PC-9 (cell line): ENCODE results near the gene YPEL3. TPM values are rescaled to one million over a fixed set of nuclear protein-coding genes. Genes with fewer than 3 reads are reported as not detected.

Source experiments
- BruUV-seq: library from RNA; stranded (reverse); fragments of 400-500 nt; replicated peaks from 2 replicates; lab custom pipeline; 2021; lab: Mats Ljungman, UMichigan
- CTCF ChIA-PET: fragments of 300-600 bp; sonication (Branson Sonifier 250); formaldehyde crosslinking; loops from one replicate; lab custom pipeline; 2022; ENCODE audit warnings: antibody characterized with exemption; lab: Charles Lee
- POLR2A ChIA-PET: fragments of 300-600 bp; sonication (Branson Sonifier 250); formaldehyde crosslinking; loops from one replicate; lab custom pipeline; 2022; ENCODE audit warnings: antibody characterized with exemption; ENCODE audit not compliant: unreplicated experiment; lab: Charles Lee
- DNase-seq, 2 experiments: peaks; one replicate each; pipeline versions ENCODE4 v3.0.0 to v3.0.0-alpha.2; 2015 to 2022; ENCODE audit warnings: mixed read lengths in 1 of 2
- H2AFZ ChIP-seq: fragments of 200-600 bp; sonication (generic); 2 replicates; pipeline ENCODE4 v1.8.1; 2017; ENCODE audit warnings: antibody characterized with exemption
- H3F3A ChIP-seq: fragments of 200-600 bp; sonication (generic); 2 replicates; pipeline ENCODE4 v1.8.1; 2017; ENCODE audit warnings: antibody characterized with exemption, mild to moderate bottlenecking, low read depth; ENCODE audit not compliant: insufficient read depth
- H3K27ac ChIP-seq: fragments of 200-600 bp; sonication (generic); 2 replicates; pipeline ENCODE4 v1.6.1; 2016; ENCODE audit warnings: mixed run types
- H3K27me3 ChIP-seq: fragments of 200-600 bp; sonication (generic); 2 replicates; pipeline ENCODE4 v1.6.1; 2016; ENCODE audit warnings: low read depth, mixed run types; ENCODE audit not compliant: insufficient read depth
- H3K36me3 ChIP-seq: fragments of 200-600 bp; sonication (generic); 2 replicates; pipeline ENCODE4 v1.6.1; 2016; ENCODE audit warnings: low read depth, mixed run types
- H3K4me1 ChIP-seq: fragments of 200-600 bp; sonication (generic); replicated peaks from 2 replicates; pipeline ENCODE4 v1.6.1; 2016; ENCODE audit warnings: mixed run types; ENCODE audit not compliant: insufficient read depth
- H3K4me2 ChIP-seq: fragments of 200-600 bp; sonication (generic); 2 replicates; pipeline ENCODE4 v1.6.1; 2017; ENCODE audit warnings: mixed run types
- H3K4me3 ChIP-seq: fragments of 200-600 bp; sonication (generic); 2 replicates; pipeline ENCODE4 v1.6.1; 2016; ENCODE audit warnings: mixed run types
- H3K79me2 ChIP-seq: fragments of 200-600 bp; sonication (generic); 2 replicates; pipeline ENCODE4 v1.6.1; 2017; ENCODE audit warnings: low read depth, mixed run types
- H3K9me2 ChIP-seq: fragments of 200-600 bp; sonication (generic); 2 replicates; pipeline ENCODE4 v1.8.1; 2017; ENCODE audit warnings: mild to moderate bottlenecking; ENCODE audit not compliant: insufficient read depth
- H3K9me3 ChIP-seq: fragments of 200-600 bp; sonication (generic); 2 replicates; pipeline ENCODE4 v1.8.1; 2016; ENCODE audit warnings: low read depth; ENCODE audit not compliant: insufficient read depth
- H4K20me1 ChIP-seq: fragments of 200-600 bp; sonication (generic); 2 replicates; pipeline ENCODE4 v1.8.1; 2017; ENCODE audit not compliant: insufficient read depth
- EZH2 ChIP-seq: fragments of 200-600 bp; sonication (generic); IDR thresholded peaks from 2 replicates; pipeline ENCODE4 v1.8.0; 2017; ENCODE audit warnings: antibody characterized with exemption, low read depth
- intact Hi-C: fragments of 100-400 bp; cut with micrococcal nuclease; formaldehyde crosslinking; loops from one replicate; pipeline ENCODE4 v1.10.0; 2022; ENCODE audit not compliant: unreplicated experiment
- total RNA-seq: library from RNA; stranded (reverse); gene quantifications from 2 replicates; pipeline ENCODE4 v1.2.3, GENCODE V29; 2021
- TF ChIP-seq, protein P1 (sequence below): fragments of 200-600 bp; sonication (generic); conservative IDR thresholded peaks from 2 replicates; pipeline ENCODE4 v1.6.1; 2017; ENCODE audit warnings: mixed run types, antibody characterized with exemption, mild to moderate bottlenecking, moderate library complexity

YPEL3 gene
- total RNA-seq, 1 experiment from 2014 or later = 129 TPM

DNA sequence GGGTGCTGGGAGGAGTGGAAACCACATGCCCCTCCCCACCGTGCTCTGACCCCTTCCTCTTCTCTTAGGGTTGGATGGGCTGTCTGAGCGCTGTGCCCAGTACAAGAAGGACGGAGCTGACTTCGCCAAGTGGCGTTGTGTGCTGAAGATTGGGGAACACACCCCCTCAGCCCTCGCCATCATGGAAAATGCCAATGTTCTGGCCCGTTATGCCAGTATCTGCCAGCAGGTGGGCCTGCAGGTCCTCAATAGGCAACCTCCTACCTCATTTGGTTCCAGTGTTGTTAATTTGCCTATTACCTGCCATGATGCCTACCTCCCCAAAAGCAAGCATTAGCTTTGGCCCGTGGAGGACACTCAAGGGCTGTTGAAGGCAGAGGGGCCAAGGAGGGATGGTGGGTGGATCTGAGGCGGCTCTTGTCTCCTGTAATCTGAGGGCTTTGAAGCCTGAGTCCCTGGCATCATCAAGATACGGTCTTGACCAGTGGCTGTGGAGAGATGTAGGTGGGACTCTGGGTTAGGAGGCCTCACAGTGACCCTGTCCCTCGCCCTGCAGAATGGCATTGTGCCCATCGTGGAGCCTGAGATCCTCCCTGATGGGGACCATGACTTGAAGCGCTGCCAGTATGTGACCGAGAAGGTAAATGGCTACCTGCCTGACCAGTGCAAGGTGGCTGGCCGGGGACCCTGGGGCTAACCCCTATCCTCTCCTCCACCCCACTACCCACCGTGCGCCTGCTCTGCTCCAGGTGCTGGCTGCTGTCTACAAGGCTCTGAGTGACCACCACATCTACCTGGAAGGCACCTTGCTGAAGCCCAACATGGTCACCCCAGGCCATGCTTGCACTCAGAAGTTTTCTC lies 27.0 kb downstream of the YPEL3 start:
- intact Hi-C loops = loop anchor here (5.0 kb wide), 1 partner anchor 588 kb away; the partner anchor contains the start of gene FBRS
- POLR2A ChIA-PET = interaction anchor here (0.6 kb wide), 1 partner anchor 9 kb away, joined by 5 read pairs; no protein-coding TSS in a partner anchor
- Histone ChIP-seq H2AFZ (no peak overlapping the region), H3F3A (peaks cover 89% of the 10 kb centered on the region), H3K27me3 (no peaks in the 10 kb centered on the region), H3K9me3 (no peaks in the 10 kb centered on the region), H3K4me3 (no peak overlapping the region), H4K20me1 (peaks cover 60% of the 10 kb centered on the region), H3K9me2 (no peaks in the 10 kb centered on the region), H3K4me1 (peaks cover 19% of the 10 kb centered on the region), H3K79me2 (peaks cover 64% of the 10 kb centered on the region), H3K4me2 (peak overlapping the region; percentile 97; the same call in 1 of the 2 replicates), H3K27ac (peak overlapping the region; percentile 48), H3K36me3 (peaks cover 51% of the 10 kb centered on the region)
- no peak for TF ChIP-seq EZH2
- TF ChIP-seq, protein P1, sequence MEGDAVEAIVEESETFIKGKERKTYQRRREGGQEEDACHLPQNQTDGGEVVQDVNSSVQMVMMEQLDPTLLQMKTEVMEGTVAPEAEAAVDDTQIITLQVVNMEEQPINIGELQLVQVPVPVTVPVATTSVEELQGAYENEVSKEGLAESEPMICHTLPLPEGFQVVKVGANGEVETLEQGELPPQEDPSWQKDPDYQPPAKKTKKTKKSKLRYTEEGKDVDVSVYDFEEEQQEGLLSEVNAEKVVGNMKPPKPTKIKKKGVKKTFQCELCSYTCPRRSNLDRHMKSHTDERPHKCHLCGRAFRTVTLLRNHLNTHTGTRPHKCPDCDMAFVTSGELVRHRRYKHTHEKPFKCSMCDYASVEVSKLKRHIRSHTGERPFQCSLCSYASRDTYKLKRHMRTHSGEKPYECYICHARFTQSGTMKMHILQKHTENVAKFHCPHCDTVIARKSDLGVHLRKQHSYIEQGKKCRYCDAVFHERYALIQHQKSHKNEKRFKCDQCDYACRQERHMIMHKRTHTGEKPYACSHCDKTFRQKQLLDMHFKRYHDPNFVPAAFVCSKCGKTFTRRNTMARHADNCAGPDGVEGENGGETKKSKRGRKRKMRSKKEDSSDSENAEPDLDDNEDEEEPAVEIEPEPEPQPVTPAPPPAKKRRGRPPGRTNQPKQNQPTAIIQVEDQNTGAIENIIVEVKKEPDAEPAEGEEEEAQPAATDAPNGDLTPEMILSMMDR = peak; percentile 79
- BruUV-seq = no TSS peak
- peak in 1 of 2 experiments; percentile 65 for DNase-seq
- CTCF ChIA-PET = no interaction called here

DNA sequence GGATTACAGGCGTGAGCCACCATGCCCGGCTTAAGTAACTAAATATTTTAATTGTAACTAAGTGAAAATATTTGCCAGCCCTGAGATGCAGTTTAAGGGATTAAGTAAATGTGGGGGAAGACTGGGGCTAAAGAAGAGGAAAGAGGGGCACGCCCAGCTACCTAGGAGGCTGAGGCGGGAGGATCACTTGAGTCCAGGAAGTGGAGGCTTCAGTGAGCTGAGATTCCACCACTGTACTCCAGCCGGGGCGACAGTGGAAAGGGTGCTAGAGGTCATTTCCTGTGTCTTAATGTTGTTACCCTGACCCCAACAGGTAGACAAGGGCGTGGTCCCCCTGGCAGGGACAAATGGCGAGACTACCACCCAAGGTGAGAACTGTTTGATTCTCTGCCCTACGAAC lies 27.7 kb downstream of the YPEL3 start:
- no peak for DNase-seq
- Histone ChIP-seq H3K9me3 (no peaks in the 10 kb centered on the region), H3K27me3 (no peaks in the 10 kb centered on the region), H3K4me1 (peaks cover 25% of the 10 kb centered on the region), H3K4me2 (peak overlapping the region; percentile 97), H3K9me2 (no peaks in the 10 kb centered on the region), H3K27ac (peak overlapping the region; percentile 48), H3K4me3 (no peak overlapping the region), H3K79me2 (peaks cover 70% of the 10 kb centered on the region), H2AFZ (no peak overlapping the region), H3F3A (peaks cover 89% of the 10 kb centered on the region), H4K20me1 (peaks cover 60% of the 10 kb centered on the region), H3K36me3 (peaks cover 51% of the 10 kb centered on the region)
- intact Hi-C loops = loop anchor here (5.0 kb wide), 1 partner anchor 589 kb away; the partner anchor contains the start of gene FBRS
- no TSS peak for BruUV-seq
- POLR2A ChIA-PET = no interaction called here
- TF ChIP-seq EZH2 = no peak
- TF ChIP-seq, protein P1 = no peak
- CTCF ChIA-PET = no interaction called here

DNA sequence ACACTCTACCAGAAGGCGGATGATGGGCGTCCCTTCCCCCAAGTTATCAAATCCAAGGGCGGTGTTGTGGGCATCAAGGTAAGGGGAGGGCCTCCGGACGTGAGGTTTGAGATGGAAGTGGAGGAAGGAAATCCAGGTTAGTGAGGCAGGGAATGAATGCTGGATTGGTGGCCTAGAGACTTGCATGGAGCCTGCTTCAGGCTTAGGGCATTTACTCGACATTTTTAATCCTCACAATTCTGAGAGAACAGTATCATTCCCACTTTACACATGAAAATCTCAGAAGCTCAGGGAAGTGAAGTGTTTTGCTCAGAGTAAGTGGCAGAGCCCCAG lies 28.5 kb downstream of the YPEL3 start:
- Histone ChIP-seq H3K9me3 (no peaks in the 10 kb centered on the region), H4K20me1 (peaks cover 60% of the 10 kb centered on the region), H3K9me2 (no peaks in the 10 kb centered on the region), H3K4me1 (peaks cover 32% of the 10 kb centered on the region), H3K36me3 (peaks cover 51% of the 10 kb centered on the region), H3K27me3 (no peaks in the 10 kb centered on the region), H3K4me2 (peak overlapping the region; percentile 97), H3K4me3 (peak overlapping the region; percentile 94), H3K27ac (peak overlapping the region; percentile 92; the same call in 1 of the 2 replicates), H3F3A (peaks cover 87% of the 10 kb centered on the region), H2AFZ (no peak overlapping the region), H3K79me2 (peaks cover 78% of the 10 kb centered on the region)
- intact Hi-C loops = loop anchor here (2.0 to 5.0 kb wide), 2 partner anchors 23 to 590 kb away; partner anchors contain the start of genes FBRS and TBX6
- no peak for TF ChIP-seq EZH2
- TF ChIP-seq, protein P1 = no peak
- no TSS peak for BruUV-seq
- no peak for DNase-seq
- ChIA-PET CTCF (no interaction called here), POLR2A (interaction anchor here (0.5 kb wide), 1 partner anchor 16 kb away, joined by 5 read pairs; no protein-coding TSS in a partner anchor)
